Fibroblast of upper back skin (primary cell): Measurements from ENCODE around the gene QRSL1.
"Not testable (repeated sequence)": the region's sequence is repeated elsewhere in the genome, so short reads cannot be mapped to it uniquely, and the experiment has no call there.

Source experiments
- DNase-seq: peaks from one replicate; pipeline ENCODE4 v3.0.0-alpha.2; 2013

QRSL1 gene

GRCh38 chr6:106623039-106623438, 6.3 kb upstream of the QRSL1 start:
- no peak for DNase-seq

GRCh38 chr6:106626485-106626884, 2.9 kb upstream of the QRSL1 start:
- no peak for DNase-seq

- DNase-seq = not testable (repeated sequence)
These were observed 1.6 kb upstream of the QRSL1 start for GRCh38 chr6:106627760-106628159.

GRCh38 chr6:106628658-106629102, 698 bp upstream of the QRSL1 start:
- no peak for DNase-seq

DNA sequence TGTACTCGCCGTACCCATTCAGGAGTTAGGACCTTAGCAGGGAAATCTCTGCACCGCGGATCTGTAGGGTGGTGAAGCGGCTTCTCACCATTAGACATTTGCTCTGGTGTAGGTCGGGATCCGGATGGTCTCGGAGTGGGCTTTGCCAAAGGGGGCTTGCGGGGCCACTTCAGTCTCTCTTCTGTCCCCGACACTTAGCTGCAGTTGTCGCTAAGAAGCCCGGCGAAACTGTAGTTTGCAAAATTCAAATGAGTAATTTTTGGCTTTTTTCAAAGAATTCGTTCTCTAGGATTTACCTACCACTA, 433 bp downstream of the QRSL1 start:
- no peak for DNase-seq

DNA sequence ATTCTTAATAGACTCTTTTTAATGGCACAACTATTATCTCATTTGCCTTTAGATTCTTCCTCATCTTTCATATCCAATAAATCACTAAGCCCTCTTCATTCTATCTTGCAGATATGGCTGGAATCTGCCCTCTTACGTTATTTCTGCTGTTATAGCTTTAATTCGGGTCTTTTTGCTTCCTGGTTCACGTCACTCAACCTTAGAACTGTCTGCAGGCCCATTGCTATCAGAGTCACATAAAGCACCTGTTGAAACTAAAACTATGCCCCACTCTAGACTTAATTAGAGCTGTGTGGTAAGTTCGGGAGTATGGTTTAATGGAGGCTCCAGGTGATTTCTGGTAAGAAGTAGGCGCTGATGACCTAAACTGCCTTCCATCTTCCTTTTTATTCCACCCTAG, 988 bp downstream of the QRSL1 start:
- DNase-seq = no peak

- DNase-seq = peak; percentile 10
These were observed 2.0 kb downstream of the QRSL1 start for GRCh38 chr6:106631346-106631745.

GRCh38 chr6:106634565-106634964, 5.2 kb downstream of the QRSL1 start:
- no peak for DNase-seq

DNA sequence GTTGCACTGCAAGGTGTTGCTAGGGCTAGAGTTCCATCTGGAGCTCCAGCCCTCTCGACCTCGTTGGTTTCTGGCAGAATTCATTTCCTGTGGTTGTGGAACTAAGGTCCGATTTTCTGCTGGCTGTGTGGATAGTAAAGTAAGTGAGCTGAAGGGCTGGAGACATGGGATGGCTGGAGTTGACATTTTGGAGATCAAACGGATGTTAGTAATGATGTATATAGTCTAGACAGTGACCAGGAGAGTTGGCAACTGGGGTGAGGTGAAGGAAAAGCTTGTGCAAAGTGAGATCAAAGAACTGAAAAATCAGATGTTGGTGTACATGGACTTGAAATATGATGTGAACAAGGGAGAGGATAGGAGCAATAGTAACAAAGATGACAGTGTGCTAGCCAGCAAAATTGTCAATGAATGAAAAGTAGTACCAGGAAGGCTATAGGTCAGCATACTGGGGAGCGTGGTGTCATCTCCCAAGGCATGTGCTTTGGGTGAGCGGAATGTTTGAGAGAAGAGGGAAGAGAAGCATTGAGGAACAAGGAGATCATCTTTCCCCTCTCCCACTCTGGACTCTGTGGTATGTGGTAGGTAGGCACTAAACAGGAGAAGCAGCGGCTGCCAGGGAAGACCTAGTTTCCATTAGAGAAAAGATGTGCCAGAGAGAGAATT, 7.8 kb downstream of the QRSL1 start:
- DNase-seq = no peak

GRCh38 chr6:106637717-106638341, 8.5 kb downstream of the QRSL1 start:
- no peak for DNase-seq

- no peak for DNase-seq
These were observed 10.4 kb downstream of the QRSL1 start for GRCh38 chr6:106639812-106640211.

DNA sequence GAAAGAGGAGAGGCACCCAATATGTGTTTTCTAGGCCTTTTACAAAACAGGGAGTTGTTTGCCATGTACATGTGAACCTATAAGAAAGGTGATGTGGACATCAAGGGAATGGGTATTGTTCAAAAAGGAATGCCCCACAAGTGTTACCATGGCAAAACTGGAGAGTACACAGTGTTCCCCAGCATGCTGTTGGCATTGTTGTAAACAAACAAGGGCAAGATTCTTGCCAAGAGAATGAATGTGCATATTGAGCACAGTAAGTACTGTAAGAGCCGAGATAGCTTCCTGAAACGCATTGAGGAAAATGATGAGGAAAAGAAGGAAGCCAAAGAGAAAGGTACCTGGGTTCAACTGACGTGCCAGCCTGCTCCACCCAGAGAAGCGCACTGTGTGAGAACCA, 13.1 kb downstream of the QRSL1 start:
- DNase-seq = no peak

DNA sequence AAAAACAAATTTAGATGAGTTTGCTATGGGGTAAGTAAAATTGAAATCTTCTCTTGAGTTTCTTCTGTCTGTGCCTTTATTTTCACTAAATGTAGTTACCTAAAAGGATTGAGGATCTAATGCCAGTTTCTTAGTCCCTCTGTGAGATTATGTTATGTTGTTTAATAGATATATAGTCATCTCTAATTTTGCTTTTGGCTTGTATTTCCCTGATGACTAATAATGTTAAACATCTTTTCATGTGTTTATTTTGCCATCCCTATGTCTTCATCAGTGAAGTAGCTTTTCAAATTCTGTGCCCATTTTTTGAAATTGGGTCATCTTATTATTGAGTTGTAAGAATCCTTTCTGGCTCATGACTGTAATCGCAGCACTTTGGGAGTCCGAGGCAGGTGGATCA, 13.7 kb downstream of the QRSL1 start:
- DNase-seq = no peak

- no peak for DNase-seq
These were observed 19.4 kb downstream of the QRSL1 start for GRCh38 chr6:106648651-106649308.

DNA sequence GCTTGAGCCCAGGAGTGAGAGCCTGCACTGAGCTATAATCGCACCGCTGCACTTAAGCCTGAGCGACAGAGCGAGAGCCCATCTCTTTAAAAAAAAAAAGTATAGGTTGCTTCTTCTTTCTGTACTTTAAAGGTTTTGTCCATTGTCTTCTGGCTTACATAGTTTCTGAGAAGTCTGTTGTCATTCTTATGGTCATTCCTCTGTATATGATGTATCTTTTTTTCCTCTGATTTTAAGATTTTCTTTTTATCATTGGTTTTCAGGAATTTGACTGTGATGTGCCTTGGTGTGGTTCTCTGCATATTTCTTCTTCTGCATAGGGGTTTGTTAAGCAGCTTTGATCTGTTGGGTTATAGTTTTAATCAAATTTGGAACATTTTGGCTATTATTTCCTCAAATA, 29.1 kb downstream of the QRSL1 start:
- DNase-seq = no peak

DNA sequence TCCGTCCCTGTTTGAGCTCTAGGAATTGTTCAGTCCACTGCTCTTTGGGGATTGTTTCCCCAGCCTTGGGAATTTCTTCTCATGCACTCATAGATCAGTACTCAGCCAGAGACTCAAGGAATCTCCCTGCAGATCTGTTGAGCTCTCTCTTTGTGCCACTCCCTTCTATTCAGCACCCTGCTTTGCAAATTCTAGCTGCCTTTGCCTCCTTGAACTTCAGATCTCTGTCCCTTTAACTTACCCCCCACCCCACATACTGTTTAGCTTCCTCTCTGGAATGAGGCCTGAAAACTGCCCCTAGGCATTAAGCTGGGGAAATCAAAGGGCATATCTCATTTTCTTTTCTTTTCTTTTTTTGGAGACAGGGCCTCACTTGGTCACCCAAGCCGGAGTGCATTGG, 30.5 kb downstream of the QRSL1 start:
- DNase-seq = no peak

- no peak for DNase-seq
These were observed 33.1 kb downstream of the QRSL1 start for GRCh38 chr6:106662458-106662857.

GRCh38 chr6:106666282-106667021, 37.1 kb downstream of the QRSL1 start:
- no peak for DNase-seq

DNA sequence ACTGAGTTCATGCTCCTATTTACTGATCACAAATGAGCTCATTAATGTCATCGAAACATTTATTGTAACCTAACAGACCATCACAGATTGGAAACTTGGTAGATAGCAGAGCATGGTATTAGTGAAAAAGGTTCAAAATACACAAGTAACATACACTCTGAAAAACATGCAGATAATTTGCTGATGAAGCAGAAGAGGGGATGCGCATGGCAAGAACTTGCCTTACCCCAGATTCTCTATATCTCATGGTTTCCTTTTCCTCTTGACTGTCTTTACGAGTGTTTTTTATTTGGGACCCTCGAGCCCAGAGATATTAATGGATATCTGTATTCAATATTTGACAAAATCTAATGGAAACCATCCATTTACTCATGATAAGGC, 37.6 kb downstream of the QRSL1 start:
- no peak for DNase-seq

DNA sequence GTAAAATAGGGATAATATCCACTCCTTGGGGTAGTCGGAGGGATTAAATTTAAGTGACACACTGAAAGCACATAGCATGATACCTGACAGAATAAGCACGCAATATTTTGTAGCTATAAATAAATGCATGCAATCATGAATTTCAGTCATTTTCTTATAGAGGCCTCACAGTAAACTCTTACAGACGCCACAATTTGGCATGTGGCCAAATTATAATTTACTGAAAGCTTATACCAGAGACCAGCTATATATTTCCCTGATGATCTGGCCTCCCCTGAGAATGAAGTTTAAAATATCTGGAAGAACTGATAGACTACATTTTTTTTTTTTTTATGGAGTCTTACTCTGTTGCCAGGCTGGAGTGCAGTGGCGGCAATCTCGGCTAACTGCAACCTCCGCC, 40.9 kb downstream of the QRSL1 start:
- DNase-seq = no peak

DNA sequence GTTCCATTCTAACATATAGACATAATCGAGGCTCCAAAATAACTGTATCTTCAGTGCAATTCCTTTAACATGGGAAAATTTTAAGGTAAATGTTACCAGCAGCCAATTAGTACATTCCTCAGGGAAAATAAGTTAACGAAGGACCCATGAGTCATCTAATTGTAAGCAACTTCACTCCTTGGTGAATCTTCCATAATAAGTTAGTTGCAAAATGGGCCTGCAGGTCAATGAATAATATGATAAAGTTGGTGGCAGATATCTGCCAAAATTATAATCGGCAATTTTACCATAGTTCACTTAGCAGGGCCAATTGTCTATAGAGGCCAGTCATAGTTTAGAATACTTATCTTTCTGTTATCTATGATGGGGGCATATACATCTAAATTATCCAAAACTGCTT, 42.3 kb downstream of the QRSL1 start:
- DNase-seq = no peak

- no peak for DNase-seq
These were observed 45.3 kb downstream of the QRSL1 start for GRCh38 chr6:106674541-106675229.

DNA sequence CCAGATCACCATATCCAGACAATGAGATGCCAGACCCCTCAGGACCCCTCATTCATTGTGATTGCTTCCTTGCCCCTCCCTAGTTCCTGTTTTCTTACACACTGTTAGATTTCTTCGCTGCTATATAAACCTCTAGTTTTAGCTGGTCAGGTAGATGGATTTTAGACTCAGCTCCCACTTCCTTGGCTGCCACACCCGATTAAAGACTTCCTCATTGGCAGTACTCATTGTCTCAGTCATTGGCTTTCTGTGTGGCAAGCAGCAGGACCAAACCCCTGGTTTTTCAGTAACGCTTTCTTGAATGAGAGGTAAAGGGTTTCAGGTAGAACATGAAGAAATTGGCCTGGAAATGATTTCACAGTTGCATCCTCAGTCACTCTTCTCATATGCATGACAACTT, 47.9 kb downstream of the QRSL1 start:
- no peak for DNase-seq
